GM18858 (cell line): ENCODE results near the gene PRKG1.
"Not testable (repeated sequence)": the region's sequence is repeated elsewhere in the genome, so short reads cannot be mapped to it uniquely, and the experiment has no call there.

ENCODE experiments used
- ATAC-seq: cut with Tn5 transposase; IDR thresholded peaks from one replicate; pipeline ENCODE4 v1.9.1; 2021; ENCODE audit not compliant: unreplicated experiment

PRKG1 gene

DNA sequence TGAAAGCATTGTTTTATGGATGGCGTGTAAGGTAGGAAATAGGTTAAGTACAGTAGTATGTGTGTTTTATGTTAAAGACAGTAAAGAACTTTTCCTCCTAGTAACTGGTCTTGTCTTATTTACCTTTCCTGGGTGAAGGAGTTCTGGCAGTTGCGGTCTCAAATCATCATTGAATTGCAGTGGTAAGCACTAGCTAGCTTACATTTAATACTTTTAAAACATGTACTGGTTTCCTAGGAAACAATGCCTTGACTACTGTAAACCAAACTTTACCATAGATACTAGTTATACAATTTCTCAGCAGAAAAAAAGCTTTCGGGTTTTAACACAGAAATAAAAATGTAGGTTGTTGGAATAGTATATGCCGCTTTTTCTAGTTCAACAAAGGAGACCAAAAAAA, 37.7 kb downstream of the PRKG1 start:
- ATAC-seq = no peak

DNA sequence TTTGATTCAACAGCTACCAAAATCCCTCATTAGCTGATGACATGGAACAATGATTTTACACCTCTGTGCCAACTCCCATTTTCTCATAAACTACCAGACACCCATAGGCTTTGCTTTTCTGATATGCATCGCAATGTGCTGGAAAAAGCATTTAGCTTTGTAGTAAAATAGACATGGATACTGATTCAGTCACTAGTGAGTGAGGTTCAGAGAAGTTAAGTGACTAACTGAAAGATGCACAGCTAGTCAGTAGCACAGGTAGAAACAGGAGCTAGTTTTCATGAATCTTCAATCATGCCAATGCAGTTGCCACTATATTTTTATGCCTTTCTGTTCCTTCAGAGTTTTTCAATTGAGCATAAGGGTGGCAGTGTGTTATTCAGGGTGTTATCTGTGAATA, 38.7 kb downstream of the PRKG1 start:
- ATAC-seq = no peak

GRCh38 chr10:51117053-51117660, 42.9 kb downstream of the PRKG1 start:
- ATAC-seq = no peak

DNA sequence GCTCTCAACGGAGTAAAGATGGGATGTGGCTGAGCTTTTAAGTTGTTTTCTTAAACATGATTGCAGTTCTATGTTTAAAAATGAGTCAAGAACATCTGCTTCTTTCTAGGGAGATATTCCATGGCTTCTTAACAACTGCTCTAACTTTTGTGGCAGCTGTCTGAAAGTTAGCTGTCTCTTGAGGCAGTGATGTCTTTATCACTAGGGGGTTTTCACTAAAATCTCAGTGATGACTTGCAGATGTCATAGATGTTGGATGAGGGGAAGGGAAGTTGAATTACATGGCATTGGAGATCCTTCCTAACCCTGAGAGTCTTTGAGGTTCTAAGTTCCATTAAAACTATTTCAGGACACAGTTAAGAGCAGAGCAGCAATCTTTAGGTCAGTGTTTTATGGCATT, 43.5 kb downstream of the PRKG1 start:
- ATAC-seq = no peak

GRCh38 chr10:51119441-51119840, 45.2 kb downstream of the PRKG1 start:
- no peak for ATAC-seq

DNA sequence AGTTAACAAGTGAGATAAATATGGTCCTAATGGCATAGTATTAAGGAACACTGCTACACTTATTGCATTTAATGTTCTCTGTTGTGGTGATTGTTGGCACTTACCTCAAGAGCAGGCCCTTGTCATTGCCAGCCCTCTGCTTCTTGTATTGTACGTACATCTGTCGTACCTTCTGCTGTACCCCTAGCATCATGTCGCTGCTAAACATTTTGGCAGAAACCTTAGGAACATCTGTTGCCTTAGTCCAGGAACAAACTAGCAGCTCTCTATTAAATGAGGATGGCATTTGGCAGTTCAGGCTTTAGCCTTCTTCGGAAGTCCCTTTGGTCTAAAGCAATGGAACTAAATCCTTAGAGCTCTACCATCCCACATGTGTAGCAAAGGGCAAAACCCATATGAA, 47.6 kb downstream of the PRKG1 start:
- no peak for ATAC-seq

- ATAC-seq = no peak
Observed at GRCh38 chr10:51124852-51125251, 50.6 kb downstream of the PRKG1 start.

DNA sequence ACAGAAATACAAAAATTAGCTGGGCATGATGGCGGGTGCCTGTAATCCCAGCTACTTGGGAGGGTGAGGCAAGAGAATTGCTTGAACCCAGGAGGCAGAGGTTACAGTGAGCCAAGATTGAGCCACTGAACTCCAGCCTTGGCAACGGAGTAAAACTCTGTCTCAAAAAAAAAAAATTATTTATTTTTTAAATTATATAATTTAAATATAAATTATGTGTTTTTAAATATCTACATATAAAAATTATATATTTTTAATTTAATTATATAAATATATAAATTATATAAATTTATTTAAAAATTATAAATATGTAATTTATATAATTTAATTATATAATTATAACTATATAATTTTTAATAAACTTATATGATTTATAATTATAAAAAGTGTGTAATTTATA, 51.2 kb downstream of the PRKG1 start:
- no peak for ATAC-seq

- no peak for ATAC-seq
Observed at GRCh38 chr10:51129946-51130544, 55.8 kb downstream of the PRKG1 start.

GRCh38 chr10:51137756-51138529, 63.7 kb downstream of the PRKG1 start:
- ATAC-seq = no peak

DNA sequence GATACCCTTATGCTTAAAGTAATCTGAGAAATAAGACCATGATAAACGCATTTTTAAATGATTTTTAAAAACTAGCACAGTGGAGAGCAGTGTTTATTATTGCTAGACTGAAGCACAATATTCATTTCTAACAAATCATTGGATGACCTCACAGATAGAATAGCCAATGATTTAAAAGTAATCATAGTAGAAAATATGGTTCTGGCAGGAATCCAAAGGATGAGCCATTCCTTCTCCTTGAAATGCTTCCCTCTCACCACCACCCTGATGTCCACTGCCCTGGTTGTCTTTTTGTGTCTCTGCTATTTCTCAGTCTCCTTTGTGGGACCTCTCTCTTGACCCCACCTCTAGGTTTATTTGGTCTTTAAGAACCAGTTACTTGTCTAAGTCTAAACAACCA, 64.9 kb downstream of the PRKG1 start:
- ATAC-seq = no peak

DNA sequence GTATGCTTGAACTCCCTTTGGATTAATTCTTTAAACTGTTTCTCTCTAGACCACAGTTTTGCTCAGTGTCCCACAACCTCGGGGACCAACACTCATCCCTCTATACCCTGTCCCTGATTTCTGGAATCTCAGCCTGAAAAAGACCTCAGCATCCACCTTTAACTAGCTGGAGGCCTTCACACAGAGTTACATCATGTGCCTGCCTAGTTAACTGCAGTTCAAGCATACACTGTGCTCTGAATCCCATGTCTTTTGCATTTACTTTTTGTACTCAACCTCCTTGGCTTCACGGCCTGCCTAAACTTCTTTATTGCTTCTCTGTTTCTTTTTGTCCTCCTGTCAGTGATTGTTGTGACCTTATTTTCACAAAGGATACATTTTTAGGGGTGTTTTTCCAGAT, 66.7 kb downstream of the PRKG1 start:
- no peak for ATAC-seq

- ATAC-seq = no peak
Observed at GRCh38 chr10:51144161-51144781, 70.0 kb downstream of the PRKG1 start.

- ATAC-seq = no peak
Observed at GRCh38 chr10:51145375-51145774, 71.1 kb downstream of the PRKG1 start.

GRCh38 chr10:51147644-51148399, 73.5 kb downstream of the PRKG1 start:
- no peak for ATAC-seq

- ATAC-seq = no peak
Observed at GRCh38 chr10:51156926-51157325, 82.6 kb downstream of the PRKG1 start.

GRCh38 chr10:51158832-51159231, 84.5 kb downstream of the PRKG1 start:
- ATAC-seq = no peak

GRCh38 chr10:51159841-51160240, 85.6 kb downstream of the PRKG1 start:
- no peak for ATAC-seq

GRCh38 chr10:51162002-51162401, 87.7 kb downstream of the PRKG1 start:
- no peak for ATAC-seq

DNA sequence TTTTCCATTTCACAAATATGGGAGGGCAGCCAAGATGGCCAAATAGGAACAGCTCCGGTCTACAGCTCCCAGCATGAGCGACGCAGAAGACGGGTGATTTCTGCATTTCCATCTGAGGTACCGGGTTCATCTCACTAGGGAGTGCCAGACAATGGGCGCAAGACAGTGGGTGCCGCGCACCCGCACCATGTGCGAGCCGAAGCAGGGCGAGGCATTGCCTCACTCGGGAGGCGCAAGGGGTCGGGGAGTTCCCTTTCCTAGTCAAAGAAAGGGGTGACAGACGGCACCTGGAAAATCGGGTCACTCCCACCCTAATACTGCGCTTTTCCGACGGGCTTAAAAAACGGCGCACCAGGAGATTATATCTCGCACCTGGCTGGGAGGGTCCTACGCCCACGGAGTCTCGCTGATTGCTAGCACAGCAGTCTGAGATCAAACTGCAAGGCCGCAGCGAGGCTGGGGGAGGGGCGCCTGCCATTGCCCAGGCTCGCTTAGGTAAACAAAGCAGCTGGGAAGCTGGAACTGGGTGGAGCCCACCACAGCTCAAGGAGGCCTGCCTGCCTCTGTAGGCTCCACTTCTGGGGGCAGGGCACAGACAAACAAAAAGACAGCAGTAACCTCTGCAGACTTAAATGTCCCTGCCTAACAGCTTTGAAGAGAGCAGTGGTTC, 89.2 kb downstream of the PRKG1 start:
- ATAC-seq = not testable (repeated sequence)
